Fibroblast of lung (primary cell): Measurements from ENCODE around the gene JAKMIP3.

Source experiments
- CTCF ChIP-seq, 2 donors: IDR thresholded peaks in 1 of 2; conservative IDR thresholded peaks in 1 of 2; 1 replicate in 1 of 2; 2 replicates in 1 of 2; pipeline ENCODE4 v1.5.1; 2011 to 2012; ENCODE audit warnings: low read length in 2 of 2, control low read depth in 1 of 2, inconsistent platforms in 1 of 2, low read depth in 1 of 2, mild to moderate bottlenecking in 1 of 2
- EZH2 ChIP-seq: IDR thresholded peaks from 2 replicates; pipeline ENCODE4 v1.5.1; 2012; ENCODE audit warnings: low read length, control low read depth, mild to moderate bottlenecking; ENCODE audit errors: missing control alignments

DNA sequence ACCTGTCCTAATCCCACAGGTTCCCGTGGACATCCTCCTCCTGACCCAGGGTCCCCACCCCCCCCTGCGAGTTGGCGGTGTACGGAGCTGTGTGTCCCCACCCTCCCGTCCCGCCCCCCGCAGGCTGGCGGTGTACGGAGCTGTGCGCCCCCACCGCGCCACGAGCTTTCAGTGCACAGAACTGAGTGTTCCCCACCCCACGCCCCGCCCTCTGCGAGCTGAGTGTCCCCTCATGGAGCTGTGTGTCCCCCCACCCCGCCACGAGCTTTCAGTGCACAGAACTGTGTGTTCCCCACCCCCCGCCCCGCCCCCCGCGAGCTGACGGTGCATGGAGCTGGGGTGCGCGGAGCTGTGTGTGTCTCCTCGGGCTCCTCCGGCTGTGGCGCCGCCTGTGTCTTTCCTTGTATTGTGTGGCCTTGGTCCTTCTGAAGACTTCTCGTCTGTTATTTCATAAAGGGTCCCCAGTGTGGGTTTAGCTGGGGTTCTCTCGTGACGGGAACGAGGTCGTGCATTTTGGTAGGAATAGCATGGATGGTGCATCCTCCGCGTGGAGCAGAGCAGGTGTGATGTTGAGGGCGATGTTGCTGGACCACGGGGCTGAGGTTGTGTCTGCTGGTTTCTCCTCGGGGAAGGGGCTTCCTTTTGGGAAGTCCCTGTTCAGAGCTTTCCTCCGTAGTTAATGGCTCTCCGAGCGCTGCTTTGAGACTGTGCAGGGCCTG lies 18.0 kb upstream of the JAKMIP3 start:
- TF ChIP-seq CTCF (conservative IDR thresholded peaks at IDR 0.05 in 1 of 2, IDR thresholded peaks at IDR 0.05 in 1 of 2; ENCODE audit: low read depth in 1 of 2, low read length in 2 of 2) (no peak), EZH2 (no peak)
